OCI-M2 (cell line): ENCODE data around the gene TBC1D10B.

Experiments
- DNase-seq: peaks from one replicate; lab custom pipeline; 2025; ENCODE audit not compliant: unreplicated experiment; lab: John Stamatoyannopoulos, UW

Gene TBC1D10B

DNA sequence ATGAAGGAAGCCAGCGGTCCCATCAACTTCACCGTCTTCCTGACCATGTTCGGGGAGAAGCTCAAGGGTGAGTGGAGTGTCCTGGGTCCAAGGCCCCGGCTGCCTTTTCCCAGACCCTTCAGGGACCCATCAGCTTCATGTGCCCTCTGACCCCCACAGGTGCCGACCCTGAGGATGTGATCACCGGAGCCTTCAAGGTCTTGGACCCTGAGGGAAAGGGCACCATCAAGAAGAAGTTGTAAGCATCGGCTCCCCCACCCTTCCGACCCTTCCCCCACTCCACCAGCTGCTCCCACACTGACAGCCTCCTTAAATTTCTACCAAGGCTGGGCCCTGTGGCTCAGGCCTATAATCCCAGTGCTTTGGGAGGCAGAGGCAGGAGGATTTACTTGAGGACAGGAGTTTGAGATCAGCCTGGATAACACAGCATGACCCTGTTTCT is 6.2 kb upstream of the TBC1D10B start:
- DNase-seq = no peak

DNA sequence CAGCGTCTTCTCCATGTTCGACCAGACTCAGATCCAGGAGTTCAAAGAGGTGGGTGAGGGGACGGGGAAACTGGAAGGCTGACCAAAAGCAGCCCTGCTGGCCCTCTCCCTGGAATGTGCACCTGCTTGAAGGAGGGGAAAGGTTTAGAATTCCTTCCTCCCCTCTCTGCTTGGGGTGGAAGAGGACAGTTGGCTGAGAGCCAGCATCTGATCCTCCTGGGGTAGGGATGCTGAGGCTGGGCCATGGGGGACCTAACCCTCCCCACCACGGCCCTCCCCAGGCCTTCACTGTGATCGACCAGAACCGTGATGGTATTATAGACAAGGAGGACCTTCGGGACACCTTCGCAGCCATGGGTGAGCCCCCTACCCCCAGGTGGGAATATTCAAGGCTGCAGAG is 5.6 kb upstream of the TBC1D10B start:
- no peak for DNase-seq

GRCh38 chr16:30374538-30374937 is 4.2 kb upstream of the TBC1D10B start, which contains the start of gene MYL11:
Gene MYL11, plus strand, starts transcription at chr16:30374802. Its CDS starts 56 bp downstream, at chr16:30374858.
- no peak for DNase-seq

DNA sequence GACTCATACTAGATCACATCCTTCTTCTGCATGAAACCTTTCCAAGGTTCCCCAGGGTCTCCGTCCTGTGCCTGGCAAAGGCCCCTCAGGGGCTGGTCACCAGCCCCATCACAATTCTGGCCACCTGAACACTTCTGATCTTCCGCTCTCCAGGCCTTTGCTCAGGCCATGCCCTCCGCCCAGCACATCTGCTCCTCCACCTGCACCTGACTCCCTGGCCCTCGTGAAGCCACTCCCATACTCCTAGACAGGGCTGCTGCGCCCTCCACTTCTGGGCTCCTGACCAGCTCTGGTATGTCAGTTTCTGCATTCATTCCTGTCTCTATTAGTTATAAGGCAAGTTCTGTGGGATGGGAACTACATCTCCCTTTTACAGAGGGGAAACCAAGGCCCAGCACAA is 2.4 kb upstream of the TBC1D10B start:
- DNase-seq = no peak

GRCh38 chr16:30372038-30372712 is 1.9 kb upstream of the TBC1D10B start:
- no peak for DNase-seq

DNA sequence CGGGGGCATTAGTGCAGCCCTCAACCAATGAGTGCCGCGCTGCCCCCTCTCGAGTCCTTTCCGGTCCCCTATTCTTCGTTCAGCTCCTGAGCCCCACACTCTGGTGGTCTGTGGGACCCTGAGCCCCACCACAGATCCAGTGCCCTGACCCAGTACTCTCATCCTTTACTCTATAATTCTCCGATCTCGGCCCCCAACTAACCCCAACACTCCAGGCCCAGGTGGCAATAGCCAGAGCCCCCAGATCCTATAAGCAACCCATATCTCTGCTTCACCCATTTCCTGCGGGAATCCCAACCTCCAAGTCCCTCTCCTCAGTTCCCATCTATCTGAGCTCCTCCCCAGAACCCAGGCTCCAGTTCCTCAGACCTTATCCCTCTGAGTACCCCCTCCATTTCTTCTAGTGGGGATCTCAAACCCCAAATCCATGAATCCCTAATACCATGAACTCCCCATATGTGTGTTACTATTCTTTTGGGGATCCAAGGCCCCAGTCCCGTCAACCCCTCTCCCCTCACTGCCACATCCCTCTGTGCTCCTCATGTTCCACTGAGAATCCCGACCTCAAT is 1.0 kb upstream of the TBC1D10B start:
- no peak for DNase-seq

- no peak for DNase-seq
These were observed 297 bp downstream of the TBC1D10B start for GRCh38 chr16:30369938-30370455.

DNA sequence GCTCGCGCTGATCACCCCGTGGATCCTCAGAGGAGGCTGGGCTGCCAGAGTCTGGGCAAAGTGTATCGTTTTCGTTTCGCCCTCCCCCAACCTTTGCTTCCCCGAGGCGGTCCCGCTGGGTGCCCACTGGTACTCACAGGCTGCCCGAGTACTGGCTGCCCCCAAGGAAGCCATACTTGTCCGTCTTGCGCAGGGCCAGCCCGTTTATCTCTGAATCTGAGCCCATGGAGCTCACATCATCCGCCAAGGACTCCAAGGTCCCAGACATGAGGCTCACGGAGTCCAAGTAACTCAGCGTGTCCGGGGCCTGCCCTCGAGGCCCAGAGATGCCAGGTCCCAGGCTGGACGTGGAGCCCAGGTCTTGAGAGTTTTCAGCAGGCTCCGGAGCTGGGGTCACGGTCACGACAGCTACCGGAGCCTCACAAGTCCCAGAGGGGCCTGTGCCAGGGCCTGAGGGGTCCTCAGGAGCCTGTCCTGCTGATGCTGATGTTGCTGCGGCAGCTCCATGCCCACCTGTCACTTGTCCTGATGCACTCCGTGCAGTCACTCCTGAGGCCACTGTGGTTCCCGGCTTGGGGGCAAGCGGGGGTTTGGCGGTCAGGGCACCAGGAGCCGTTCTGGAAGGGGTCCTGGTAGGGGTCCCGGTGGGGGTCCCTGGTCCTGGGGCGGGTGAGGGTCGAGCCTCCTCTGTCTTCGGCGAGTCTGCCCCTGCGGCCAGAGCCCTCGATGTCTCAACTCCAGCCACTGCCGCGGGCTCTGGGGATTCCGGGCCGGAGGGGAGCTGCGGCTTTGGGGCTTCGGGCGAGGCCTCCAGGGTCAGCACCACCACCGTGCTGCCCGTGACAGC is 980 bp downstream of the TBC1D10B start:
- no peak for DNase-seq

GRCh38 chr16:30368792-30369090 is 1.6 kb downstream of the TBC1D10B start:
- no peak for DNase-seq

DNA sequence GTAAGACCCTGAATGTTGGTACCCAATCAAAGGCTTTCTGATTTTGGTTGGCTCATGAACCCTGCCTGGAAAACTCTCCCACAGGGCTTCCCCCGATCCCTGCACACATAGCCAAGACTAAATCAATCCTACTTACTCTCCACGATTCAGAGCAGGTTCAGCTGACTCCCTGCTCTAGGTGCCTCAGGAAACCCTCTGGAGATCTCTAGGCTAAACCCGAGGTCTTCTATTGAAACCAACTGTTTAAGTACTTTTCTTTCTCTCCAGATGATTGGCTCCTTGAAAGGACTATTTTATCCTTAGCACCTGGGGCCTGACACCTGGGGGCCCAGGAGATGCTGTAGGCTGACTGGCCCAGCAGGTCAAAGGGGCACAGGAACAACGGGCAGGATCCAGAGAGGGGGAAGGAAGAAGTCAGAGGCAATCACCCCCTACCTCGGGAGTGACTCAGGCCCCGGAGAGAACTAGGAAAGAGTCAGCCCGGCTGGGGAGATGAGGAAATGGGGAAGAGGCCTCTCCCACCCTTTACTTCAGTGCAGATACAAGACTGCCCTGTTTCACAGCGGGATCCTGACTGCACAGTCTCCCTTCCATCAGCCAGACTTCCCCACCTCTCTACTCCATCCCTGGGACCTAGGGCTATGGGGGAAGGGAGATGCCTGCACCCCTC is 2.0 kb downstream of the TBC1D10B start:
- DNase-seq = no peak

DNA sequence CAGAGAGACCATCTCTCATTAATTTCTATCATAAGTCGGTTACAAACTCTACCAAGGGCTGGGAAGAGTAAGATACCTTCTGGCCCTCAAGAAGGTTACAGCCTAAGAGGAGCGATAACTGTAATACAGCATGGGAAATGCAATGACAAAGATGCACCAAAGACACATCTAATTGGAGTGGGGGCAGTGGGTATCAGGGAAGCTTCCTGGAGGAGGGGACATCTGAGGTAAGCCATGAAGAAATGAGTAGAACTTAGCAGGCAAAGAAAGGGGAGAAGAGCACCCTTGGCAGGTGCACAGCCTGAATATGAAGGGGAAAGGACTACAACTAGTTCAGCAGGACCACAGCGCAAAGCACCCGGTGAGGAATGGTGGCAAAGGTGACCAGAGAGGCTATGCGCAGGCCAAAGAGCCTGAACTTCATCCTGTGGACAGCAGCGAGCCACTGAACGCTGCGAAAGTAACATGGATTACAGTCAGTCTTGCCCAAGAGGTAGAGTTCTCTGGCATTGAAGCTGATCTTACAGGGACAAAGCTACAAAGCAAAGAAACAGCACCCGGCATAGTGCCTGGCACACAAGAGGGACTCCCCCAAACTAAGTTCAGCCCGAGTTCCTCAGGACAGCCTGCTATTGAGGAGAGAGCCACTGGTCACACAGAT is 2.8 kb downstream of the TBC1D10B start:
- DNase-seq = no peak

GRCh38 chr16:30366511-30366910 is 3.8 kb downstream of the TBC1D10B start:
- DNase-seq = no peak

DNA sequence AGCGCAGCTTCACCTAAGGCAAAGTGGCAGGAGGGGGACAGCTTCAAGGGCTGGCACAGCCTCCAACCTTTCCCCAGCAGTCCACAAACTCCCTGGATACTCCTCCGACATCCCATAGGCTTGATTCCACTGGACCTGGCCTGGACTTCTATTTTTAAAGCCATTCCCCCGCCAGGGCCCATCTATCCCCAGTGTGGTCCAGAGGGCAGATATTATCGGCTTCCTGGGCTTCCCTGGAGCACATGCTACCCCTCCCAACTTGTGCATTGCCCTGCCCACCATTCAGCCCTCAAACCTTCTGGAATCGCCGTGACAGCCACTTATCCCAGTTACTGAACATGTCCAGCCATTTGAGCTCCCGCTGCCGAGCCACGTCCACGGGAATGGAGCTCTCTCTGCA is 5.1 kb downstream of the TBC1D10B start:
- no peak for DNase-seq

DNA sequence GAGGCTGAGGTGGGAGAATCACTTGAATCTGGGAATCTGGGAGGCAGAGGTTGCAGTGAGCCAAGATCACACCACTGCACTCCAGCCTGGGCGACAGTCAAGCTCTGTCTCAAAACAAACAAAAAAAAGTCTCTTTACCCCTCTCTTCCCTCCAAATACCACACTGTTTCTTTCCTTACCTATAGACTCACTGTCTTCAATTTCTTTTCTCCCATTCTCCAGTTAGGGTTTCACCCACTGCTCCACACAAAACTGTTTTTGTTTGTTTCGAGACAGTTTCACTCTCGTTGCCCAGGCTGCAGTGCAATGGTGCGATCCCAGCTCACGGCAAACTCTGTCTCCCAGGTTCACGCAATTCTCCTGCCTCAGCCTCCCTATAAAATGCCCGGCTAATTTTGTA is 9.1 kb downstream of the TBC1D10B start:
- no peak for DNase-seq

DNA sequence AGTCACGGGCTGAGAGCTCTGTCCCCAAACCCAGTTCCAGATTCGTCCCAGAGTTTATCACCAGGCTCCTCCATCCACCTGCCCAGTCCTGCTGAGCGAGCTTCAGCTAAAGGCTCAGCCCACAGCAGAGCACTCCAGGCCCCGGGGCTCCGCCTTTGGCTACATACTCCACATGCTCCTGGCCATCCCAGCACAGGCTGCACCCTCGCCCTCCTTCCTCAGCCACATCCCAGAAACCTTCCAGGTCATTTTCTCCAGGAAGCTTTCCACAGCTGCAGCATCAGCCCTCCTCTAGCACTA is 10.5 kb downstream of the TBC1D10B start:
- DNase-seq = no peak

- no peak for DNase-seq
These were observed 11.1 kb downstream of the TBC1D10B start for GRCh38 chr16:30358990-30359870.

DNA sequence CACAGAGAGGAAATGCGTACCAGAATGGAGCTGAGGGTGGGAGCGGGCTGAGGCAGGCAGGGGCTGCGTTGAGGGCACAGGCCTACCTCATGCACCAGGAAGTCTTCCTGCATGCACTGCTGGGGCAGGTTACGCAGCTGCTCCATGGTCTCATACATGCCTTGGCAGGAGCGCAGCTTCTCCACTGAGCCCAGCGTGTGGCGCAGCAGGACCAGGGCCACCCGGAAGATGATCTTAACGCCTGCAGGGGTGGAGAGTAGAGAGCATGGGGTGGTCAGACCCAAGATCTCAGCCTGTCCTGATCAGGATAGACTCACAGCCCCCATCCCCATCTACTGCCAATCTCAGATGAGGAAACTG is 11.7 kb downstream of the TBC1D10B start:
- no peak for DNase-seq

DNA sequence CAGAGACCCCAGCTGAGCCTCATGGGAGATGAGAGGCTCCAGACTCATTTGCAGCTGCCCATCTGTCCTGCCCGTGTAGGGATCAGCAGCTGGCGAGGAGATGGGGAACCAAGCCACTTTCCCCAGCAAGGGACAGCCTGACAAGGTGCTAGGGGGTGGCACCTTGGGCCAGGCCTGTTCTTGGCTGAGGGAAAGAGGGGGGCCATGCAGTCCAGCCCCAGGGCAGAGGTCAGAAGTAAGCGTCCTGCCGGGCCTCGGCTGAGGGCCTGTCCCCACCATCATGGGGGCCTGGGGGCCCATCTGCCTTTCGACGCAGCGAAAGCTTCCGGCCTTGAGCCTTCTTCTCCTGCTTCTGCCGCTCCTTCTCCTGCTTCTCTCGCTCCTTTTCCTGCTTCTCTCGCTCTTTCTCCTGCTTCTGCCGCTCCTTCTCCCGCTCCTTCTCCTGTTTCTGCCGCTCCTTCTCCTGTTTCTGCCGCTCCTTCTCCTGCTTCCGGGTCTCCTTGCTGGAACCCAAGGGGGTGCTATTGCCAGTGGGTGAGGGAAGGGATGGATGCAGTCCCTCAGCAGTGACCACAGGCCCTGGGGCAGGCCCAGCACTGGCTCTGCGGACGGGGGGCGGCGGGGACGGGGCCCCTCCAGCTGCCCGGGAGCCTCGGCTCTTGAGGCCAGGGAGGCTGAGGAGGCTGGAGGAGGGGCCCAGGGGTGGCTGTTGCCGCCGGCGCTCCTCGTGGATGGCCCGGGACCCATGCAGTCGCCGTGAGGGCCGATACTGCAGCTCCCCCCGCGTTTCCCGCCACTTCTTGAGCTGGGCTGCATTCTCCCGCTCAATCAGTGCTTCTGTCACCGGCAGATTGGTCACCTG is 12.3 kb downstream of the TBC1D10B start:
- DNase-seq = no peak

- no peak for DNase-seq
These were observed 13.1 kb downstream of the TBC1D10B start for GRCh38 chr16:30357085-30357714.
